HUDEP-2 (cell line): ENCODE results near the gene GNA12.

Source experiments
- DNase-seq, 76 experiments: peaks; one replicate each; lab custom pipeline; 2025; ENCODE audit not compliant: unreplicated experiment in 76 of 76; lab: John Stamatoyannopoulos, UW

GNA12 gene

GRCh38 chr7:2805213-2805944 lies 38.7 kb downstream of the GNA12 start:
- no peak for DNase-seq

DNA sequence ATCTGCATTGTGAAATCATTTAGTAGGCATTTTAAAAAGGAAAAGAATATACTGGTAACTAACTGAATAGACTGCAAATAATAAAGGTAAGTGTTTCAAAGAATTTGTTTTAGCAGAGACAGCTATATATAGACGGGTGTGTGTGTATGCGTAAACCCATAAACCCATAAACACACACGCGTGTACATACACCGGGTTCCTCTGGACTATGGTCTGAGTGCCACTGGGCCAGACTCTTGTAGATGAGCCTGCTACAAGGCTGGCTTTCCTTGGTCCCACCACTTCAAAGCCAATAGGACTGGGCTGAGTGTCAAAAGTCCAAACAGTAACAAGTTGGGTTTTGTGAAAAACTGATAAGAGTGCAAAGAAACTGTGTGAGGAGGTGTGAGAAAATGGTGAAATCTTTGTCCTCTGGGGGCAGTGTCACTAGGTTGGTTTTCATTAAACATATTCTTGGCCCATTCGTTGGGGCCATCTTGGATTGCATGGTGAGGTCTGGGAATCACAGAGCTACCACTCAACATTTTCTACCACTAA lies 39.8 kb downstream of the GNA12 start:
- peak in 22 of 76 experiments; percentile 9 to 50 (median 24) for DNase-seq

- no peak for DNase-seq
These were observed 40.4 kb downstream of the GNA12 start for GRCh38 chr7:2803755-2804154.

DNA sequence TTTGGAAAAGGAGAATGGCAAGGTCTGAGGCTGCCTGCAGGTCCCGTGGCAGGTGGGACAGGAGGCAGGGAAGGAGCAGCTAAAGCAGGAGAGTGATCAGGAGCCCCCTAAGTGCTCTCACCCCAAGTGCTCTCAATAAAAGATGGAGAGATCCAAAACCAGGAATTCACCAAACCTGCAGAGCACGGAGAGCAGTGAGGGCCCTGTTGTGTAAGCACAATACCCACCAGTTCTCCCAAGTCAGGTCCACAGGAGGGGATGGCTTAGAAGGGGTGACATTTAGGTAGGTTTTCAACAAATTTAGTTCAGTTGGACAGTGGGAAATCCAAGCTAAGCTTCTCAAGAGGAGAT lies 40.8 kb downstream of the GNA12 start:
- no peak for DNase-seq

DNA sequence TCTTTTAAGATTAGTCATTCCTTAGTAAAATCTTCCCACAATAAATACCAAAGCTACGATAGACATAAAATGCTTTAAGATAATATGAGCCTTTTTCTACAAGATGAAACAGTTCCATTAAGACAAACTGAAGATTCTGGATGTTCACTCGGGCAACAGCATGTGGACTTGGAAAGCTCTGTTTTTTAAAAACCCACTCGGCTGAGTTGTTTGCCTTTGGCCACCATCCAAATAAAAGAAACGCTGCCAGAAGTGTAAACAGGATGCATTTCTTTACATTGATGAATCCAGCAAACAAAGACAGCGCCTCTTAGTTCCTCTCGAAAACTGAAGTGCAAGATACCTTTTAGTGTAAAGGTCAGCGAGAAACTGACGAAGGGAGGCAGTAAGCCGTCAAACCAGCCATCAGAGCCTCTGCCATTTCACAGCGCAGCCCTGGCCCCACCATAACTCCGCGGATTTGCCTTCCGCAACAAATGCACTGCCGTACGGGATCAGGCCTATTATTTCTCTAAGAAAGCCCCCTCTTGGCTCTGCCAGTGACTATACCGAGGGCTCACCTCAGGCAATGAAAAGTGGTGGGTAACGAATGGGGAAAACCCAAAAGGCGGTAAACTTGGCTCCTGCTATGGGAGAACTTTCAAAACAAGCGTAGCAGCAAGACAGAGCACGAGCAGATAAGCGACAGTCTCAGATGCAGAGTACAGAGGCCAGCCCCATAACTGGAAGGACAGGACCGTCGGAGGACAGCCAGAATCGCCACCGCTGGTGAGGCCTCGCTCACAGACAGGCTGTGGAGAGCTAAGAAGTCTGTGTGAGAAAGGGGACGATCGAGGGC lies 41.4 kb downstream of the GNA12 start:
- no peak for DNase-seq

DNA sequence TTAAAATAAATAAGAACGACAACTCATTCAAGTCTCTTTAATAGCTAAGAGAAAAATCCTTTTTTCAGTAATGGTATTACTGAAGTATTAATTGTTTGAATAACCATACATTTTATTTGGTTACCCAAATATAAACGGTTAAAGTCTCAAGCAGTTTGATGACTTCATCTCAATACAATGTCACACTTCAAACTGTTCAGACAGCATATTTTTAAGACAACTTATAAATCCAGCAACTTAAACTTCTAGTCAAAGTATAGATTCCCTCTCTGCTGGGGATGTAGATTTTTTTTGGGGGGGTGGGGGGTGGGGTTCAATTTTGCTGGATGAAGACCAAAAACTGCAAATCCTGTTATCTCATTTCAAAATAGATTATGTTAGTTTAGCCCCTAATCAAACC lies 42.0 kb downstream of the GNA12 start:
- DNase-seq = no peak

DNA sequence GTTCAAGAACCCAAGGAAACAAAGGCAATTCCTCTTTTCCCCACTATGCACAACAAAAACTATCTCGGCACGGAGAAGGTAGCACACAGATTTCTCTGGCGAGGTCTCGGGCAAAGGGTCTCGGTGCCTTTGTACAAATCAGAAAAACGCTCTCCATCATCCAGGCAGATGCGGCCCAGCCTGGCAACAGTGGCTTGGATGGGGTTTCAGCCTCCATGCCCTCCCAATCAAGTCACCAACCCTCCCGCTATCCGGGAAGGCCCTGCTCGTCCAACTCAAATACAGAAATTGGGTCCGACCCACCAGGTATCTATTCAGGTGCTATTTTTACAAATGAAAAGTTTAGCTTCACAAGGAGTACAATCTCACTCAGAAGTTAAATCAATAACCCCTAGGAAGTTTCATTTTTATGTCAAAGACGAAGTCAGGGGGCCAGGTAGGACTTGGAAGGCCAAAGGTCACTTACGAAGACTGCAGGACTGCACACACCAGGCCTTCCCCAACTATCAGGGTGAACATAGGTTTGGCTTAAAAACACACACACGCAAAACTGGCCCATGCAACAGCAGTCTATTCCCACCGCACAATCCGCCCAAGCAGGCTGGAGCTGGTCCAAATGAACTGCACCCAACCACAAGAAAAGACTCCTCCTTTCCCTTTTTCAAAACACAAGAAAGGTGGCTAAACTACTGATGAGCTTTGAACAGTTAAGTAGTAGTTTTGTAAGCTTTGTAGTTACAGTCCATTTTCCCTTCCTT lies 43.0 kb downstream of the GNA12 start:
- DNase-seq = peak in 63 of 76 experiments; percentile 4 to 80 (median 49)

DNA sequence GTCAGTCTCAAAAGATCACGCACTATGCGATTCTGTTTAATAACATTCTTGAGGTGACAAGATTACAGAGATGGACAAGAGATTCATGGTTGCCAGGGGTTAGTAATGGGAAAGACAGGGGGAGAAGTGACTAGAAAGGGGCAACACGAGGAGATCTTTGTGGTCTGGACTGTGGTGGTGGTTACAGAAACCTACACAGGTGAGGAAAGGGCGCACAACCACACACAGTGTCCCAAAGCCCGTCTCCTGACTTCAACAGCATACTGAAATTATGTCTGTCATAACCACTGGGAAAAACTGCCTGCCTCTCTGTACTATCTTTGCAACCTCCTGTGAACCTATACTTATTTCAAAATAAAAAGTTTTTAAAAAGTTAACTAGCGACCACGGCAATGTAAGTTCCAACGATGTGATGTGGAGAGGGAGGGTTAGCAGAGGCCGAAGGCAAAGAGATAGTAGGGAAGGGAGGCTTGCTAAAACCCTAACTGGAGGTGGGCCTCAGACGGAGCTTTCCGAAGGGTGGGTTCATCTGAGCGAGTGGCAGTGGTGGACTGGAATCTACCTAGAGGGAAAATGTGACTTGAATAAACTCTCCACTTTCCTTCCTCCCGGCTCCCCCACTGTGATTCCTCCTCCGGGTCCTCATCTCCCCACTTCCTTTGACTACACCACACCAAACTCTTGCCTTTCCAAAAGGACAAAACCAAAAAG lies 43.7 kb downstream of the GNA12 start:
- DNase-seq = no peak

- DNase-seq = peak in 23 of 76 experiments; percentile 4 to 53 (median 21)
These were observed 44.9 kb downstream of the GNA12 start for GRCh38 chr7:2799253-2799652.

DNA sequence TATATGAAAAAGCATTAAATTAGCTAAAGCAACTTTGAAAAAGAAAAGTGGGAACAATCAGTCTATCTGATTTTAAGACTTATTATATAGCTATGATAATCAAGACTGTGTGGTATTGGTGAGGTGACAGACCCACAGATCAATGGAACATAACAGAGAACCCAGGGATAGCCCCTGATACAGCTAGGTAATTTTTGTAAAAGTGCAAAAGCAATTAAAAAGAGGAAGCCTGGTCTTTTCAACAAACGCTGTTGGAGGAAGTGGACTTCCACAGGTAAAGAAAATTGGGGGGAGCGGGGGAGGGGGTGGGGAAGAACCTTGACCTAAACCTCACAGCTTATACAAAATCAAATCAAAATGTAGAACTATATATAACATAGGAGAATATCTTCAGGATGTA lies 45.4 kb downstream of the GNA12 start:
- no peak for DNase-seq

GRCh38 chr7:2796358-2797352 lies 47.5 kb downstream of the GNA12 start:
- no peak for DNase-seq

GRCh38 chr7:2795906-2796305 lies 48.2 kb downstream of the GNA12 start:
- DNase-seq = no peak

DNA sequence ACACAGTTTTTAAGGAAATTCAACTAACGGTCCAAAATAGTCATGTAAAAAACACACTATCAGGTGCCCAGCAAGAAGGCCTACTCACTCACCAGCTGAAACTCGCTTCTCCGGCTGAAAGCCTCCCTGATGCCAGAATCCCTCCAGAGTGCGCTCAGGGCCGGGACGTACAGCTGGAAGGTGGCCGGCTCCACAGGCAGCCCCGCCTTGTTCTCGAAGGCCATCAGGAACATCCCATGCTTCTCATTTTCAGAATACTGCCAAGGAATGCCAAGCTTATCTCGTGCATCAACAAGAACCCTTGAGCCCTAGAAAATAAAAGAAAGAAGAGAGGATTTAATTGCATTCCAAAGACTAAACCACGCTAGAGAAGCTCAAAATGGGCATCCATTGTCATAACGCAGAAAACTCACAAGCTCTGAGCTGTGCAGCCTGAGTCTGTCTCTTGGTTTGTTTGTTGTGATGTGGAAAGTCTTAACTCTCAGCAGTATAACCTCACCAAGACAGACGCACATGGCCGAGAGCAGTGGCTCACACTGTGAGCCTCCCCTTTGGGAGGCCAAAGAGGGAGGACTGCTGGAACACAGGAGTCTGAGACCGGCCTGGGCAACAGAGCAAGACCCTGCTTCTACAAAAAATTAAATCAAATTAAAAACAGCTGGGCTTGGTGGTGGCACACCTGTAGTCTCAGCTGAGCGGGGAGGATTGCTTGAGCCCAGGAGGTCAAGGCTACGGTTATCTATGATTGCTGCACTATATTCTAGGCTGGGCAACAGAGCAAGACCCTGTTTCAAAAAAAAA lies 49.1 kb downstream of the GNA12 start:
- DNase-seq = no peak

DNA sequence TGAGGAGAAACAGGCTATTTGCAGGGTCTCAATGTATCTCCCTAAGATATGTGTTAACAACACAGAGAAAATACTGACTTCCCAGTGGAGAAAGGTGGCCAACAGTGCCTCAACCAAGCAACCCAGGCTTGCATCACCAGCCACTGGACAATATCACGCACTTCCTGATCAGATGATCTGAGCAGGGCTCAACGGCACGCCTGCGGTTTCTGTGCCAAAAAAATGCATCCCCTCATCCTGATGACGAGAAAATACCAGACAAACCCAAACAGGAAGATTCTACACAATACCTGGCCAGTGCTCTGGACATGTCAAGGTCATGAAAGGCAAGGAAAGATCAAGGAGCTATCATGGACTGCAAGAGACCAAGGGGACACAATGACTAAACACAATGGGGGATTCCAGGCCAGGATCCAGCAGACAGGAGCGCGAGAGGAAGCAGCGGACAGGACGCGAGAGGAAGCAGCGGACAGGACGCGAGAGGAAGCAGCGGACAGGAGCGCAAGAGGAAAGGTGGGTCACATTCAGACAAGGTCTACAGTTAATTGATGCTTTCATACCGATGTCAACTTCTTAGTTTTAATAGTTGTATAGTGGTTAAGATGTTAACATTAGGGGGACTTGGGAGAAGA lies 51.1 kb downstream of the GNA12 start:
- no peak for DNase-seq

- DNase-seq = no peak
These were observed 51.9 kb downstream of the GNA12 start for GRCh38 chr7:2792235-2792634.

DNA sequence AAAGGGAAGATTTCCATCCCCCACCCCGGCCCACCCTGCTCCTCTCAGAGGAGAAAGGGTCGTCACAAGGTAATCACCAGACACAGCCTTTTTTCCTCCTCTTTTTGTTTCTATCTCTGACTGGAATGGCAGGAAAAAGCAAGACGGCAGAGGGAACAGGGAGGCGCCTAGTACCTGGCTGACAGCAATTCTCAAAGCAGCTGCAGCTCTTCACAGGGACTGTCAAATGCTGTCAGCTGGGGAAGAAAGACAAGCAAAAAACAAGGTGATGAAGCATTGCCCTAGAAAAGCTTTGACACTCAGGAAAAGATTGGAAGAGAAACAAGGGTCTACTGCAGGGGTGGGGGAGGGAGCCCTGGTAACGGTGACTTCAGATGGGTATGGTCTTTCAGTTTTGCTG lies 52.7 kb downstream of the GNA12 start:
- DNase-seq = no peak

DNA sequence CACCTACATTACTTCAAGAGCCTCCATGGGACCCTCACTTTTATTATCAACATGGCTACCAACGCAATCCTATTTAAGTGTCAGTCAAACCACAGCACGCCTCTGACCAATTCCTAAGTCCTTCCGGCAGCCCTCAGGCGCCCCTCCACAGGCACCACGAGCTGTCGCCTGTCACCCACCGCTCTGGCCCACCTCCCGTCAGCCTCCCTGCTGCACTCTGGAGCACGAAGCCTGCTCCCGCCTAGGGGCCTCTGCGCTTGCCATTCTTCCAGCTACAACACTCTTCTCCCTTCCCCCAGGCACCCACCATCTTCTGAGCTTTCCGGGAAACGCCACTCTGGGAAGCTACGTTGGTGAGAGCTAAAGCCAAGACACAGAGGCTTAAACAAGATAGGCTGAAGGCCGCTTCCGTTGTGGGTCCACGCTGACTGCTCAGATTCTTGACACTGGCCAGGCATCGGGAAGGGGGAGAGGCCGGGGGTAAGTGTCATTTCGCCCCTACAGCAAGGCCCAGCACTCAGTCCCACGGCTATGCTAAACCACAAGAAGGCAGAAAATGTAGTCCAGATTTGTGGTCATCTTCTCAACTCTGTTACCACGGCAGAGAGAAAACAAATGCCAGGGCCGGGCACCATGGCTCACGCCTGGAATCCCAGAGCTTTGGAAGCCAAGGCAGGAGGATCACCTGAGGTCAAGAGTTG lies 56.7 kb downstream of the GNA12 start:
- no peak for DNase-seq
